ELF-1 (cell line): ENCODE data around the gene ABHD15.

Experiments used
- DNase-seq: peaks from one replicate; pipeline ENCODE4 v3.0.0-alpha.2; 2016; ENCODE audit warnings: low read depth, low spot score

ABHD15 gene

DNA sequence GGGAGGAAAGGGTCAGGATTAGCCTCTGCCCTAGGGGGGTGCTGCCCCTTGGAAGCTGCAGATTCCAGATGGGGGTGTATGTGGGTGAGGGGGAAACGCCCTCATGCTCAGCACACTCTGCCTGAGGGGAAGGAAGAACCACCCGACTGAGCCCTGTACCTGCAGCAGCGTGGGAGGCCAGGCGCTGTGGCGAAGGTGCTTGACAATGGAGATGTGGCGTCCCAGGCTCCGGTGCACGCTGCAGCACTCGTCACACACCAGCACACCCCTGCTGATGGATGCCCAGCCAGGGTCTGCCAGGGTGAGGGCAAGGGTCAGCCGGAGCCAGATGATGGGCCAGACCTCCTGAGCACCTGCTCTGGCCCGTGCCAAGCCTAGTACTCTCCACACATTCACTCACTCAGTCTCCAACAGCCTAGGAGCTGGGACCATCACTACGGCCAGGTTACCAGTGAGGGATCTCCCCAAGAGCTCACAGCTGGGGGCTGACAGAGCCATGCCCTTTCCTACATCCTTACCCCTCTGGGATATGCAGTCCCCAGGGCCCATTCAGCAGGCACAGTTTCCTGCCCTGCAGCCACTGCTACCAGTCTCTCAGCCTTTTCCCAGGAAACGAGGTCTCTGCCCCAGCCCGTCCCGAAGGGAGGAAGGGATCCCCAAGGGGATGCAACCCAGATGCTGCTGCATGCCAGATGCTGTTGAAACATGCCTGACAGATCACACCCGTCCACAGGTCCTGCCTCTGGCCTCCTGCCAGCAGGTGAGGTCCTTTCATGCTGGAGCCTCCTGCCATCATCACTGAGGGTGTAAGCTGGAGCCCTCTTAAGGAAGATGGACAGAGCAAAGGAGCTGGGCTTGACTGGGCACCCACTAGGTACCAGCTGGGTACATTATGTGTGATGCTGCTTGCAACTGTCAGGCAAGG, 16.7 kb upstream of the ABHD15 start:
- no peak for DNase-seq

- no peak for DNase-seq
Observed at GRCh38 chr17:29582772-29583171, 15.9 kb upstream of the ABHD15 start.

DNA sequence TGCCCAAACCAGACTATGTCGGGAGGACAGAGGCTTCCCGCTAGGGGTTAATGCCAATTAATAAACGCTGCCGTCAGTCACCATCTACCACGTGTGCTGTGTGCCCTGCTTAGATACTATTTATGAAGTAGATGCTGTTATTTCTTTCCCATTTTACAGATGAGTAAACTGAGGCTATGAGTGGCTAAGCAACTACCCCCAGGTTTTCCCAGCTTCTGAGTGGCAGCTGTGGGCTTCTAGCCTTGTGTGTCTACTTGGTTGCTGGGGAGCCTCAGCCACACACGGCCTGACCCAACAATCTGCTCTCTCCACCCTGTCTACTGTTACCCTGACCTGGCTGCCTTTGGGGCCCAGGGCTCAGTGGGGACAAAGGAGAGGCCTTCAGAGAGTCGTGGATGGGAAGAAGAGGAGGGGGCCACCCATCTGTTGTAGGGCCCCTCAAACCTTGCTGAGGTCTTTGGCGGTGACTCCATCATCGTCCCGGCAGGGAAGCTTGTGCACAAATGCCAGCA, 15.5 kb upstream of the ABHD15 start:
- no peak for DNase-seq

DNA sequence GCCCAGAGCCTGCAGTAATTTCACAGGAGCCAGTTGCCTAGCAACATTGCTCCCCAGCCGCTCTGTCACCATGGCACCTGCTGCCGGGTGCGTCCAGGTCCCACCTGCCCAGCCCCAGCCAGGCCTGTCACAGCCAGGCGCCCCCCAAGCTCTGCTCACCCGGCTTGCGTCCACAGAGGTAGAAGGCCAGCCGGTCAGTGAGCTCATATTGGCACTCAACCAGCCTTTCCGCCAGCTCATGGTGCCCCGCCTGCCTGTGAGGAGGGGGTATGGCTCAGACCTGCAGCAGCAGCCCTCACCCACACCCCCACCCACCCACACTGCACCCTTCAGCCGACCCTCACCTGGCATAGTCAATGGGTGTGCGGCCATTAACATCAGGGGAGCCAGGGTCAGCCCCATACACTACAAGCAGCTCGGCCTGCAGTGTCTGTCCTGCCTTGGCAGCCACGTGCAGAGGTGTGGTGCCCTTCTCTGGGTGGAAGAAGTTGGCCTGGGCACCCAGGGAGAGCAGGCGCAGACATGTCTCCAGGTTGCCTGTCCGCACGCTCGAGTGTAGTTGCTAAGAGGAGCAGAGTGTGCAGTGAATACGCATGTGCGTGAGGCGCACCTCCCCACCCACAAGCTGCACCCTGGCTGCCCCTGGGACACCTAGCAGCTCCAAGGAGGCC, 14.9 kb upstream of the ABHD15 start:
- no peak for DNase-seq

DNA sequence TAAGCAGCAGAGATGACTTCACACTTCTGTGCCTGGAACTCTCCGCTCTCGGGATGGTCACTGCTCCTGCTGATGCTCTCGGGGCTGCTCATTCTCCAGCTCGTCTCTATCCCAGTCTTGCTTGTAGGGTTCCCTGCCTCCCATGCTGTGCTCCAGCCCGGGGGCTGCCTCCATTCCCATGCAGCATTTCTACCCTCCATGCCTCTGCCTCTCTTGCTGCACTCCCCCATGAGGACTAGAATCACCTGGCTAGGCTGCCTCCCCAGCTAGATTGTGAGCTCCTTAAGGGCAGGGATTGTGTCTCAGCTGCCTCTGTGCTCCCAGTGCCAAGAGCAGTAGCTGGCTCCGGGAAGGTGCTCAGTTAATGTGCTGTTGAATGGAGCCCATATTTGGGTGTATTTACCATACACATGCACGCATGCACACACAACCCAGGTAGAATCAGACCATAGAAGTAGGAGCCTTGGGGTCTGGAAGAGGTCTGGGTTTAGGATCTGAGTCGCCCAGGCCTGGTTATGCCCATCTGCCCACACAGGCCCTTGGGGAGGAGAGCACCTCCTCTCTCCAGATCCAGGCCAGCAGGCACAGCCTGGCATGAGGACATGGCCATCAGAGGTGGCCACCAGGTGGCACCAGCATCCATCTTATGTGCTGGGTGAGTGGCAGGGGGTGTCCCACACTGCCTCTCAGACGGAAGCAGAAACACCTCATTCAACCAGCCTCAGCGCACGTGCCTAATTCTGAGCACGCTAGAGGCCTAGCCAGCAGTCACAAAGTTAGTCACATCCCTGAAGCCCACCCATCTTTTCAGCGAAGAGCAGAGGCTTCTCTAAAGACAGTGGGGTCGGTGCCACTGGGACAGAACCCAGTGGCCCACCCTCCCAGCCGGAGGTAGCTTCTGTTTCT, 13.3 kb upstream of the ABHD15 start:
- peak; percentile 88 for DNase-seq

- no peak for DNase-seq
Observed at GRCh38 chr17:29578626-29579485, 12.0 kb upstream of the ABHD15 start.

GRCh38 chr17:29577385-29578211, 10.8 kb upstream of the ABHD15 start:
- DNase-seq = no peak

- no peak for DNase-seq
Observed at GRCh38 chr17:29577001-29577370, 10.1 kb upstream of the ABHD15 start.

GRCh38 chr17:29576214-29577000, 9.6 kb upstream of the ABHD15 start:
- no peak for DNase-seq

- no peak for DNase-seq
Observed at GRCh38 chr17:29575511-29576213, 8.8 kb upstream of the ABHD15 start.

- DNase-seq = no peak
Observed at GRCh38 chr17:29574732-29575510, 8.1 kb upstream of the ABHD15 start.

GRCh38 chr17:29573871-29574731, 7.3 kb upstream of the ABHD15 start:
- no peak for DNase-seq

DNA sequence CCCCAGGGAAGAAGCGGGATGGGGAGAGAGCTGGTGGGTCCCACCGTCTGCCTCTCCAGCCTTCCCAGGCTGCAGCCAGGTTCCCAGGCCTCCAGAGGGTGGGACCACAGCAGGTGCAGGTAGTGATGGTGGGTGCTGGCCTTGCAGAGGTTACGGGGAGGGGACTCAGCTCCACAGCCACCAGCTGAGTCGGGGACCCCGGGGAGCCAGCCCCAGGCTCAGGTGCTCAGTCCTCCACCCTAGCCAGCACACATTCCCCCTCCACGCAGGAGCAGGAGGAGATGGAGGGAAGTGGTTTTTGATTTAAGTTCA, 6.7 kb upstream of the ABHD15 start:
- DNase-seq = no peak

DNA sequence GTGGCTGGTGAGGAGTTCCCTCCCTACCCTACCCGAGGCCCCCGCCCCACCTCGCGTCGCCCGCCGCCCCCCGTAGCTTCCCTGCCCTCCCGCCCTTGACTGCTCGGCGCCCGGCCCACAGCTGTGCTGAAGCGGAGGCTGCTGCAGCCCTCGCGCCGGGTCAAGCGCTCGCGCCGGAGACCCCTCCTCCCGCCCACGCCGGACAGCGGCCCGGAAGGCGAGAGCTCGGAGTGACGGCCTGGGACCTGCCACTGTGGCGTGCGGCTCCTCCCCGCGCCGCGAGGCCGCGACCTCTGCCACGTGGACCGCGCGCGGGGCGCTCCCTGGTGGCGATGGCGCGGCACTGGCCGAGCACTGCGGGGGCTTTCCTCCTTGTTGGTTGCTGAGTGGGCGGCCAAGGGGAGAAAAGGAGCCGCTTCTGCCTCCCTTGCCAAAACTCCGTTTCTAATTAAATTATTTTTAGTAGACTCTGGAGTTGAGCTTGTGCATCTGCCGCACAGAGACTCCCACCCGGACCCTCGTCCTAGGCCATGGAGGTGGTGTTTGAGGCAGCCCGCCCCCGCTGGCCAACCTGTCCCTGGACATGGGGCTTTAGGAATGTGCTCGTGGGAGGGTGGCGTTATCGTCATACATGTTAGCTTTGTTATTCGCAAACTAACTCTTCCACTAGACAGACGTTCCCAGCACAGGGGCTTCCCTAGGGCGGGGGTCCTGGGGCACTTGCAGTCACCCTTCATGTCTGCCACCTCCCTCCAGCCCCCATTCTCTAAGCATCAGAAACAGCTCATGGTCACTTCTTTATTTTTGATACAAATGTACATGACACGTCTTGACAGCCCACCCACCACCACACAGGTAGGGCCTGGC, 6.1 kb upstream of the ABHD15 start:
- DNase-seq = peak; percentile 68

DNA sequence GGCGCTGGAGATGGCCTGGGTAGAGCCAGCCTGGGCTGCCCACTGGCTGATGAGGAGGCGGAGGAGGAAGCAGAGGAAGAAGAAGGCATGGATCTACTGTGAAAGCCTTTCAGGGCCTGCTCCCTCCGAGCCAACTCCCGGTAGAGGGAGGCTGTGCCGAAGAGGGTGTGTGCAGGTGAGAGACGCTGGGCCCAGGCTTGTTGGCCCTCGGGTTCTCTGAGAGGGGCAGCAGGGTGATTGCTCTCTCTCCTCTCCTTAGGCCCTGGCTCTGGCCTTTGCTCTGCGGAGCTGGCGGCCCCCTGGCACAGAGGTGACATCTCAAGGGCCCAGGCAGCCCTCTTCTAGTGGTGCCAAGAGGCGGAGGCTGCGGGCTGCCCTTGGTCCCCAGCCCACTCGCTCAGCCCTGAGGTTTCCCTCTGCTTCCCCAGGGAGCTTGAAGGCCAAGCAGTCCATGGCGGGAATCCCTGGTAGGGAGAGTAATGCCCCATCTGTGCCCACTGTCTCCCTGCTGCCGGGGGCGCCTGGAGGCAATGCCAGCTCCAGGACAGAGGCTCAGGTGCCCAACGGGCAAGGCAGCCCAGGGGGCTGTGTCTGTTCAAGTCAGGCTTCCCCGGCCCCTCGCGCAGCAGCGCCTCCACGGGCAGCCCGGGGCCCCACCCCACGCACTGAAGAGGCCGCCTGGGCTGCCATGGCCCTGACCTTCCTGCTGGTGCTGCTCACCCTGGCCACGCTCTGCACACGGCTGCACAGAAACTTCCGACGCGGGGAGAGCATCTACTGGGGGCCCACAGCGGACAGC, 5.2 kb upstream of the ABHD15 start:
- DNase-seq = no peak
